SK-N-MC (cell line): ENCODE measurements around the gene C4orf50.

Experiments
- EZH2 ChIP-seq: fragments of 200-600 bp; sonication (generic); IDR thresholded peaks from one replicate; pipeline ENCODE4 v1.6.1; 2017; ENCODE audit warnings: antibody characterized with exemption
- FOXP2 ChIP-seq: optimal IDR thresholded peaks from 2 replicates; pipeline ENCODE3; 2011; ENCODE audit warnings: mild to moderate bottlenecking, moderate library complexity; ENCODE audit not compliant: insufficient read depth; ENCODE audit errors: extremely low read length, control extremely low read depth
- POLR2AphosphoS5 ChIP-seq: IDR thresholded peaks from 2 replicates; pipeline ENCODE4 v1.6.1; 2012; ENCODE audit warnings: mild to moderate bottlenecking, low read depth, low read length, borderline replicate concordance

DNA sequence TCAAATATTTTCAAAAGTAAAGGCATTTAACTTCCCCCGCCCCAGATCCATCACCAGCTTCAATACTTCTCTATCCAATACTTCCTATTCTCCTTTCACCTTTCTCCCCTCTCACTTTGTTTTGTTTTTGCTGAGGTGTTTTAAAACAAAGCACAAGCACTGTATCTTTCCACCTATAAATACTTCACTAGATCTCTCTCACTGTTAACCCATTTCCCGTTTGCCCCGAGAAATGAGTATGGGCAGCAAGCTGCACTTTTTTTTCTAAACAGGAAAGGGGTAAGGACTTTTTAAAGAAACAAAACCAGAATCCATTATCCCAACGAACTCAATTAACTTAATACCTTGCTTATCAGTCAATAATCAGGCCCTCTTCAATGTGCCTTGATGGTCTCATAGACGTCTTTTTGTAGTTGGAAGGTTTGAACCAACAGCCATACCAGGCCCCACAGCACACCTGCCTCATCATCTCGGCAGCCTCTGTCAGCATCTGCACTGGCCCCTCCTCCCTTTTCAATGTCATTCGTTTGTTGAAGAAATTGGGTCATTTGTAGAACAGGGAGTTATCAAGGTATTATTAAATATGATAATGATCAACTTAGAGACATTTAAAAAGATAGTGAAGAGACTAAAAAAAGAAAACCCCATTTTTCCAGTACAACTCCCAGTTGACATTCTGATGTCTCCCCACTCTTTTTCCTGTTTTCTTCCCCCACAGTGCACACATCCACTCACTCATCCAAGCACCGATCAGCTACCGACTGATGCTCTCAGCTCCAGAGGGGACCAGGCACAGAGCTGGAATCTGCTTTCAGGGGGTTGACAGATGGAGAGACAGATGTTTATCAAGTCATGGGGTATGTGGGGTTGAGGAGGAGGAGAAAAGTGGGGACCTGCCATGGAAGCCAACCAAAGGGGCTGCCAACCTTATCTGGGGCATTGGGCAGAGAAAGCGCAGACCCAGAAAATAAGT lies 151.1 kb downstream of the C4orf50 start:
- TF ChIP-seq FOXP2, result no peak
- no peak for TF ChIP-seq POLR2AphosphoS5
- no peak for TF ChIP-seq EZH2
